ENCODE results near the gene ZNF343.
A peak's percentile ranks its signal among the peaks of the same experiment; 100 is the strongest.

ZNF343 gene

GRCh38 chr20:2460752-2461424 lies 47.8 kb downstream of the ZNF343 start:
- DNase-seq (ENCODE audit: low read depth), result no peak
- TF ChIP-seq CTCF (conservative IDR thresholded peaks at IDR 0.05; ENCODE audit: low read depth, low read length), result no peak
- no peak overlapping the region for H3K4me3 ChIP-seq (ENCODE audit: low read depth, low read length)

GRCh38 chr20:2459981-2460751 lies 48.5 kb downstream of the ZNF343 start:
- H3K4me3 ChIP-seq (ENCODE audit: low read depth, low read length), result no peak overlapping the region
- no peak for TF ChIP-seq CTCF (conservative IDR thresholded peaks at IDR 0.05; ENCODE audit: low read depth, low read length)
- no peak for DNase-seq (ENCODE audit: low read depth)

- DNase-seq (ENCODE audit: low read depth), result no peak
- TF ChIP-seq CTCF (conservative IDR thresholded peaks at IDR 0.05; ENCODE audit: low read depth, low read length), result no peak
- H3K4me3 ChIP-seq (ENCODE audit: low read depth, low read length), result no peak overlapping the region
These were observed 49.7 kb downstream of the ZNF343 start for GRCh38 chr20:2458919-2459499.

- no peak for TF ChIP-seq CTCF (conservative IDR thresholded peaks at IDR 0.05; ENCODE audit: low read depth, low read length)
- DNase-seq (ENCODE audit: low read depth), result no peak
- H3K4me3 ChIP-seq (ENCODE audit: low read depth, low read length), result no peak overlapping the region
These were observed 52.8 kb downstream of the ZNF343 start for GRCh38 chr20:2455771-2456497.

- DNase-seq (ENCODE audit: low read depth), result no peak
- no peak overlapping the region for H3K4me3 ChIP-seq (ENCODE audit: low read depth, low read length)
- no peak for TF ChIP-seq CTCF (conservative IDR thresholded peaks at IDR 0.05; ENCODE audit: low read depth, low read length)
These were observed 54.9 kb downstream of the ZNF343 start for GRCh38 chr20:2453792-2454191.

GRCh38 chr20:2451939-2452732 lies 56.6 kb downstream of the ZNF343 start:
- peak; percentile 96 for TF ChIP-seq CTCF (conservative IDR thresholded peaks at IDR 0.05; ENCODE audit: low read depth, low read length)
- H3K4me3 ChIP-seq (ENCODE audit: low read depth, low read length), result no peak overlapping the region
- peak; percentile 87 for DNase-seq (ENCODE audit: low read depth)
